Left renal cortex interstitium (tissue), 4 donors: Measurements from ENCODE around the gene SLC43A3. TPM values are rescaled to one million over a fixed set of nuclear protein-coding genes. Genes with fewer than 3 reads are reported as not detected.

ENCODE experiments used
- DNase-seq, 4 donors: peaks; one replicate each; pipeline ENCODE4 v3.0.0-alpha.2; 2013; ENCODE audit warnings: low read depth in 4 of 4, low spot score in 2 of 4, missing footprints in 1 of 4
- polyA plus RNA-seq, 4 donors: library from polyadenylated mRNA; unstranded; fragments of 120-200 nt; gene quantifications; one replicate each; pipeline ENCODE4 v1.2.1, GENCODE V29; 2013; ENCODE audit not compliant: insufficient read length in 4 of 4

Gene SLC43A3
- polyA plus RNA-seq, 4 donors, result 19.8 to 24.7 (median 22.7) TPM

- DNase-seq, result no peak
Observed at GRCh38 chr11:57390535-57390934, 36.4 kb downstream of the SLC43A3 start, which contains the start of gene PRG2. Gene PRG2, minus strand, starts transcription at chr11:57390650. Its CDS starts 706 bp downstream, at chr11:57389944.

GRCh38 chr11:57387289-57388030 lies 39.5 kb downstream of the SLC43A3 start:
- no peak for DNase-seq

GRCh38 chr11:57386178-57386940 lies 40.6 kb downstream of the SLC43A3 start:
- DNase-seq, result peak; percentile 7 to 34 (median 30)

GRCh38 chr11:57380975-57381374 lies 45.9 kb downstream of the SLC43A3 start, which contains the start of gene PRG3:
Gene PRG3, minus strand, starts transcription at chr11:57381150. Its CDS starts 442 bp downstream, at chr11:57380708.
- no peak for DNase-seq

GRCh38 chr11:57379732-57380131 lies 47.2 kb downstream of the SLC43A3 start:
- DNase-seq, result peak; percentile 13 to 30 (median 29)

GRCh38 chr11:57378186-57378585 lies 48.7 kb downstream of the SLC43A3 start:
- no peak for DNase-seq

- no peak for DNase-seq
Observed at GRCh38 chr11:57377107-57377506, 49.8 kb downstream of the SLC43A3 start.

- DNase-seq, result no peak
Observed at GRCh38 chr11:57376095-57377090, 50.5 kb downstream of the SLC43A3 start.

GRCh38 chr11:57375490-57375889 lies 51.4 kb downstream of the SLC43A3 start:
- DNase-seq, result no peak

- no peak for DNase-seq
Observed at GRCh38 chr11:57374966-57375365, 52.0 kb downstream of the SLC43A3 start.

GRCh38 chr11:57373146-57373545 lies 53.8 kb downstream of the SLC43A3 start:
- DNase-seq, result no peak

GRCh38 chr11:57370941-57371340 lies 56.0 kb downstream of the SLC43A3 start:
- DNase-seq, result no peak

GRCh38 chr11:57370251-57370650 lies 56.7 kb downstream of the SLC43A3 start:
- no peak for DNase-seq

- no peak for DNase-seq
Observed at GRCh38 chr11:57368845-57369232, 58.1 kb downstream of the SLC43A3 start.

- DNase-seq, result no peak
Observed at GRCh38 chr11:57368106-57368844, 58.6 kb downstream of the SLC43A3 start.

GRCh38 chr11:57364851-57365660 lies 61.9 kb downstream of the SLC43A3 start:
- no peak for DNase-seq

- DNase-seq, result no peak
Observed at GRCh38 chr11:57363131-57364080, 63.5 kb downstream of the SLC43A3 start.

- no peak for DNase-seq
Observed at GRCh38 chr11:57361926-57362325, 65.0 kb downstream of the SLC43A3 start.
